GM19023 (cell line): ENCODE results near the gene ZNF729.
"Not testable (repeated sequence)": the region's sequence is repeated elsewhere in the genome, so short reads cannot be mapped to it uniquely, and the experiment has no call there.

Source experiments
- ATAC-seq: cut with Tn5 transposase; IDR thresholded peaks from one replicate; pipeline ENCODE4 v1.9.1; 2021; ENCODE audit warnings: mild to moderate bottlenecking, moderate library complexity; ENCODE audit not compliant: unreplicated experiment

Gene ZNF729

GRCh38 chr19:22286151-22286810 lies at the start of gene ZNF729:
Gene ZNF729, plus strand, starts transcription at chr19:22286441. Its CDS starts 85 bp downstream, at chr19:22286526.
- no peak for ATAC-seq

- no peak for ATAC-seq
These were observed 29.4 kb upstream of the ZNF729 start for GRCh38 chr19:22256856-22257255.

GRCh38 chr19:22257381-22257780 lies 28.9 kb upstream of the ZNF729 start:
- ATAC-seq = no peak

GRCh38 chr19:22257916-22258315 lies 28.3 kb upstream of the ZNF729 start:
- no peak for ATAC-seq

- ATAC-seq = no peak
These were observed 25.7 kb upstream of the ZNF729 start for GRCh38 chr19:22260499-22260898.

GRCh38 chr19:22261596-22261995 lies 24.6 kb upstream of the ZNF729 start:
- ATAC-seq = no peak

- no peak for ATAC-seq
These were observed 23.1 kb upstream of the ZNF729 start for GRCh38 chr19:22263121-22263520.

GRCh38 chr19:22321554-22321953 lies 35.3 kb downstream of the ZNF729 start:
- not testable (repeated sequence) for ATAC-seq

- no peak for ATAC-seq
These were observed 40.0 kb downstream of the ZNF729 start for GRCh38 chr19:22326219-22326618.

GRCh38 chr19:22327321-22327720 lies 41.1 kb downstream of the ZNF729 start:
- ATAC-seq = no peak

GRCh38 chr19:22331521-22331920 lies 45.3 kb downstream of the ZNF729 start:
- ATAC-seq = no peak

GRCh38 chr19:22332924-22333323 lies 46.7 kb downstream of the ZNF729 start:
- ATAC-seq = no peak

GRCh38 chr19:22335716-22336115 lies 49.5 kb downstream of the ZNF729 start:
- ATAC-seq = no peak

GRCh38 chr19:22354665-22355064 lies 68.4 kb downstream of the ZNF729 start:
- no peak for ATAC-seq
